Endometrial microvascular endothelial cells (primary cell): ENCODE measurements around the gene RET. TPM values are rescaled to one million over a fixed set of nuclear protein-coding genes. Genes with fewer than 3 reads are reported as not detected.
"Not testable (repeated sequence)": the region's sequence is repeated elsewhere in the genome, so short reads cannot be mapped to it uniquely, and the experiment has no call there.

Experiments used
- in situ Hi-C: cut with HindIII; loops from 2 replicates; pipeline ENCODE4 v1.10.0; 2017; ENCODE audit warnings: low sequenced_read_pairs, low pct_unique_long_range_greater_than_20kb; ENCODE audit errors: inconsistent ontology term
- total RNA-seq: library from RNA; depleted of rRNA; stranded (reverse); fragments of >200 nt; gene quantifications from one replicate; pipeline ENCODE4 v1.2.3, GENCODE V29; 2015; ENCODE audit errors: inconsistent ontology term

Gene RET
- total RNA-seq, 1 donor from 2014 or later = not detected

DNA sequence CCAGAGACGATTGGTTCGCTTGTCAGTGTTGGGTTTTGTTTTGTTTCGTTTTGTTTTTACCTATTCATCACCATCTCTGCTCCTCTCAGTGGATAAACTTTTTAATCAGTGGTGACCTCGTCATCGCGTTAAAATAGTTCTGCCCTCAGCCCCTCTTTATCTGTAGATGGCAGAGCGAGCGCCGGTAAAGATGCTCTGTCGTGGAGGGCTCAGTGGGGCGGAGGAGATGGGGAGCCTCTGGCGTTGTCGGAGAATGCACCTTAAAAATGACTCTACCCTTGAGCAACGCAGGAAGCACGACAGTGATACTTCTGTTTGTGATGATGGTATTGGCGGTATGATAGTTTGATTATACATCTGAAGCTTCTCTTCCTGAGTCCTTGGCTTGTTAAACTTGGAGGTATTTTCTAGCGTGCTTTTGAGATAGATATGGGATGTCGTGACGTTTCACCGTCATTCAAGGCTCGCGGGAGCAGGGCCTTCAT, 61.9 kb downstream of the RET start:
- in situ Hi-C loops = no loop called here

DNA sequence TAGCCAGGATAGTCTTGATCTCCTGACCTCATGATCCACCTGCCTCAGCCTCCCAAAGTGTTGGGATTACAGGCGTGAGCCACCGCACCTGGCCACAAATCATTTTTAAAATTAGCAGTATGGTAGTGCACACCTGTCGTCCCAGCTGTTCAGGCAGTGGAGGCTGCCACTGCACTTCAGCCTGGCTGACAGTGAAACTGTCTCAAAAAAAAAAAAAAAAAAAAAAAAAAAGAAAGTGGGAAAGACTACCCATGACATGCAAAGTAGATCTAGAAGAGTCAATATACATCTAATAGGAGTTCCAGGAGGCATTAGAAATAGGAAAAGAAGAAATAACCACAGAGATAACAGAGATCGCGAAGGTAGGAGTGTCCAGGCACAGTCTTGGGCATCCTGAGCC, 64.6 kb downstream of the RET start:
- in situ Hi-C loops = no loop called here

DNA sequence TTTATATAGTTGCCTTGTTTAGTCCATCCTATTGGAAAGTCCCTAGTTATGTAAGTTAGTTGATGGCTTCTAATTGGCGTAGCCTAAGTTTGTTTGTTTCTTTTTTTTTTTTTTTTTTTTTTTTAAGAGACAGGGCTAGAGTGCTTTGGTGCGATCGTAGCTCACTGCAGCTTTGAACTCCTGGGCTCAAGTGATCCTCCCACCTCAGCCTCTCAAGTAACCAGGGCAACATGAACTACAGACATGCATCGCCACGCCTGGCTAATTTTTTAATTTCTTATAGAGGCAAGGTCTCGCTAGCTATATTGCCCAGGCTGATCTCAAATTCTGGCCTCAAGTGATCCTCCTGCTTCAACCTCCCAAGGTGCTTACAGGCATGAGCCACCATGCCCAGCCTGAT, 68.4 kb downstream of the RET start:
- in situ Hi-C loops = no loop called here

DNA sequence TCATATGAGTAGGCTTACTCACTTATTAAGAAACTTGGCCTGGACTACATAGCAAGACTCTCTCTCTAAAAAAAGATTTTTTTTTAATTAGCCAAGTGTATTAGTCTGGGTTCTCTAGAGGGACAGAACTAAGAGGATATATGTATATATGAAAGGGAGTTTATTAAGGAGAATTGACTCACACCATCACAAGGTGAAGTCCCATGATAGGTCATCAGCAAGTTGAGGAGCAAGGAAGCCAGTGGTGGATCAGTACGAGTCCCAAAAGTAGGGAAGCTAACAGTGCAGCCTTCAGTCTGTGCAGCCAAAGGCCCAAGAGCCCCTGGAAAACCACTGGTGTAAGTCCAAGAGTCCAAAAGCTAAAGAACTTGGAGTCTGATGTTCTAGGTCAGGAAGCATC, 69.1 kb downstream of the RET start:
- in situ Hi-C loops = not testable (repeated sequence)

DNA sequence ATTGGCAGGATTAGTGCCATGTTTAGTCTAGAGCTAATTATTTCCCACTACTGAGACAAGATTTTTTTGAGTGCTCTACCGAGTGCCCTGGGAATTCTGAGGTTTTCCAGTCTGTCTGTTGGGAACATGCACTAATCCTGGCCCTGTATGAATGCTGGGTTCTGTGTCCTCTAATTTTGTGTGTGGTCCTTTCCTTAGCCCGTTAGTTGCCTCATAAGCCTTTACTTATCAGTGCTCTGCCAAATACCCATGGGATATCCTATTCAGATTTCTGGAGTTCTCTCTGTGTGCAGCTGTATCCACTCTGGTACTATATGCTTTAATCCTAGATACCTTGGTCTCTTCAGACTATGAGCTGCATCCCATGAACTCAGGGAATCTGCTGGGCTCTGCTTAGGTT, 74.5 kb downstream of the RET start:
- in situ Hi-C loops = no loop called here

DNA sequence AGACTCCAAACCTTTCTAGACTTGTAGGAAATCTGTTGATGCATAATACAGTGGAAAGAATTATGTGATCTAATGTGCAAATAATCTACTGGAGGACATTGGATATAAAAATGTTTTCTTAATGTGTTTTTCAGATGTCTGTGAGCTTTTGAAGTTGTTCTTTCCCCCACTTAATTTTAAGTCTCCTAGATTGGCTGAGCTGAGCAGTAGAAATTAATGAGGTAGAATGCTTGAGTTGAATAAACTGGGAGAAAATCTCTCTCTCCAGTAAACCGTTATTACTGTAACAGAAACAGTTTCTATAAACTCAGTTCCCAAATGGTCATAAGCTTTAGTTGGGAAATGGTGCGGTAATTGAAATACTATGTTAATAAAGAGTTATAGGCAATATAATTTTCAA, 77.0 kb downstream of the RET start:
- in situ Hi-C loops = no loop called here

DNA sequence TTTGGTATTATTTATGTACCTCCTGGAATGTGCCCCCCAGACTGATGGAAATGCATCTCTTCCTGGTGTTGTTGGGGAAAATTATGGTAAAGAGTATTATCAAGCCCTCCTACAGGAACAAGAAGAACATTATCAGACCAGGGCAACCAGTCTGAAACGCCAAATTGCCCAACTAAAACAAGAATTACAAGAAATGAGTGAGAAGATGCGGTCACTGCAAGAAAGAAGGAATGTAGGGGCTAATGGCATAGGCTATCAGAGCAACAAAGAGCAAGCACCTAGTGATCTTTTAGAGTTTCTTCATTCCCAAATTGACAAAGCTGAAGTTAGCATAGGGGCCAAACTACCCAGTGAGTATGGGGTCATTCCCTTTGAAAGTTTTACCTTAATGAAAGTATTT, 78.4 kb downstream of the RET start:
- in situ Hi-C loops = no loop called here

DNA sequence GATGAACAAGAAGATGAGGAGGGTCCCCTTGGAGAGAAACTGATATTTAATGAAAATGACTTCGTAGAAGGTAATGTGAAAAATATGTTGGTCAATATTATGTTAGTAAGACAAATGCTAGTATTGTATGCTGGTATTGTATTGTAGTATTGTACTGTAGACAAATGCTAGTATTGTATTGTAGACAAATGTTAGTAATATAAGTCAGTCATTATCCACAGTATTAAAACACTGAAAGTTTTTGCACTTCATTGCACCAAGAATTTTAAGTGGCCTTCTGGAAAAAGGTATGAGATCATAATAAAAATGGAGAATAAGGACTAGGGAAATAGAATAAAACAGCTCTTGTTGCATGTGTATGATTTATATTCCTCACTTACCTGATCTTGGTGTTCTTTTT, 78.9 kb downstream of the RET start:
- in situ Hi-C loops = no loop called here

DNA sequence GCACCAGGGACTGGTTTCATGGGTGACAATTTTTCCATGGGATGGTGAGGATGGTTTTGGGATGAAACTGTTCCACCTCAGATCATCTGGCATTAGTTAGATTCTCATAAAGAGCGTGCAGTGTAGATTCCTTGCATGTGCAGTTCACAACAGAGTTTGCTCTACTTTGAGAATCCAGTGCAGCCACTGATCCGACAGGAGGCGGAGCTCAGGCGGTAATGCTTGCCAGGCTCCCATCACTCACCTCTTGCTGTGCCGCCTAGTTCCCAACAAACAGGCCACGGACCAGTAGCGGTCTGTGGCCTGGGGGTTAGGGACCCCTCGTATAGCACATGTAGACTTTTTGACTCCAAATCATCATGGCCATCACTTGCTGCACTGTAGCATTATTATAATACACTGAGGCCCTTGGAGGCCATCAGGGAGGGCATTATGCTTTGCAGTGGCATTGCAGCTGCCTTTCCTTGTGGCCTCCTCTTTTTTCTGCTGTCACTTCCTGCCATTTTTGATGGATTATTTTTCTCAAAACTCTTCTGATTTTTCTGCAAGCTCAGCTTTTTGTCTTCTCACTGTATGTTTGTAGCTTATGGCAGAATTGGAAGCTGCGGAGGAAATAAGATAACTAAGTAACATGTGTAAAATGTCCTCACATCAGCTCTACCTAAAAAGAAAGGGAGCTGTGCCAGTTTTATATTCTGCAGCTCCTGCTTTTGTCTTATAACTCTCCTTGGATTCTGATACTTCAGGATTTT, 79.9 kb downstream of the RET start:
- in situ Hi-C loops = no loop called here

DNA sequence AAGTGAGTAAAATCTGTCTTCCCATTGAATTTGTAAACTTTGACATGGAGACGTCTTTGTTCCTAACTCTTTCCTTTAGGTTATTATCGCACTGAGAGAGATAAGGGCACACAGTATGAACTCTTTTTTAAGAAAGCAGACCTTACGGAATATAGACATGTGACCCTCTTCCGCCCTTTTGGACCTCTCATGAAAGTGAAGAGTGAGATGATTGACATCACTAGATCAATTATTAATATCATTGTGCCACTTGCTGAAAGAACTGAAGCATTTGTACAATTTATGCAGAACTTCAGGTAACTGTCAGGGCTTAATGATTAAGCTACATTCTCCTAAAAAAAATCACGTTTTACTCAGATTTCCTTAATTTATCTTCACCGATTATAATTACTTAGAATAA, 81.8 kb downstream of the RET start:
- in situ Hi-C loops = no loop called here

DNA sequence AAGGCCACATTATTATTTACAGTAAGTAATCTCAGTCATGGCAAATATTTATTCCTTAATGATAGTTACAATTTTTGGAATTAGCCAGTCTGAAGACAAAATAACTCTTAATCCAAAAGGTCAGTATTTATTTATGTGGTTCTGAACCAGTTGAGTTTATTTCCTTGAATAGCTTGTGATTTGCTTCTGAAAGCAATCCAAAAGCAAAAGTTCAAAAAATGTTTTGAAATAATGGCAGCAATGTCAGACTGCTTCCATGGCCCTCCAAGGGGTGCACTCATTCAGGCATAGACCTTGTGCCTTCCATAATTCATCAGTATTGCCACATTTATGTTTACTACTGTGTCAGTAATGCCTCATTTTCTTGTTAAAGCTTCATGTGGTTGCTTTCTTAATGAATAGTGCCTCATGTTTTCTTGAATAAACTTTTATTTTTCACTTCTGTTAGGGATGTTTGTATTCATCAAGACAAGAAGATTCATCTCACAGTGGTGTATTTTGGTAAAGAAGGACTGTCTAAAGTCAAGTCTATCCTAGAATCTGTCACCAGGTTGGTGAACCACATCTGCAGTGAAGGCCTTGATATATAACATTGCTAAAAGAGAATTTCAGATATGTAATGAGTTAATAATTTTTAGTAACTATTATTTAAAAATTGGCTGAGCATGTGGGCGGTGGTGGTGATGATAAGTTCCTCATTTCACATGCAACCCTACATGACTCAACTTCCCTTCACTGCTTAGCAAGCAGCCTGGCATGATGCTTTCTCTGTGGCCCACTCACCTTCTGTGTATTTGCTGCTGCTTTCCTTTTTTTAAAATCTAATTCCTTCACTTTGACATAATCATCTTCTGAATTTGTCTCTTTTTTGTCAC, 83.4 kb downstream of the RET start:
- in situ Hi-C loops = no loop called here

DNA sequence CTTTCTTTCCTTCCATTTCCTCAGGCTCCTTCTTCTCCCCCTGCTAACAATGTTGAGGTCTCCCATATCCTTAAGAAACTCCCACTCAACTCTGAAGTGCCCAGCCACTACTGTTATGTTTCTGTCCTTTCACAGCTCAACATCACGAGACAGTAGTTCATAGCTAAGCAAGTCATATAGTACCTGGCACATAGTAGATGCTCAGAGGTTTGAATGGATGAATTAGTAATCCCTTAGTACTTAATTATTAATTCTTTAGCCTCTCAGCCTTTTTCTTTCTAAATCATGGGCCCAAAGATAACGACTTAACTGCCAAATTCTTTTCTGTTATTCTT, 84.0 kb downstream of the RET start:
- in situ Hi-C loops = no loop called here

DNA sequence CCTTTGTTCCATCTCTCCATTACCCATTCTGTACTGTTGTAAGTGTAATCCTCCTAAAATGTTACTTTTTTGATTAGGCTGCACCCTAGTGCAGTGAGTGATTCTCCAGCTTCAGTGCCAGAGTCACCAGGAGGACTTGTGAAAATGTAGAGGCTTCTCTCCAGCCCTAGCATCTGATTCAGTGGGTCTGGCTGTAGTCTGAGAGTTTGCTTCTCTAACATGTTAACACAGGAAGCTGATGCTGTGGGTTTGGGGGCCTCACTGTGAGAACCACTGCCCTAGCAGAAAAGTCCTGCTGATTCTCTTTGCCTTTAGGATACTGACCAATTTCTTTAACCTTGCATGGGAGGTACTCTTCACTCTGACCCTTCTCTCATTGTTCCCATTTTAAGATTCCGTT, 85.7 kb downstream of the RET start:
- in situ Hi-C loops = no loop called here

DNA sequence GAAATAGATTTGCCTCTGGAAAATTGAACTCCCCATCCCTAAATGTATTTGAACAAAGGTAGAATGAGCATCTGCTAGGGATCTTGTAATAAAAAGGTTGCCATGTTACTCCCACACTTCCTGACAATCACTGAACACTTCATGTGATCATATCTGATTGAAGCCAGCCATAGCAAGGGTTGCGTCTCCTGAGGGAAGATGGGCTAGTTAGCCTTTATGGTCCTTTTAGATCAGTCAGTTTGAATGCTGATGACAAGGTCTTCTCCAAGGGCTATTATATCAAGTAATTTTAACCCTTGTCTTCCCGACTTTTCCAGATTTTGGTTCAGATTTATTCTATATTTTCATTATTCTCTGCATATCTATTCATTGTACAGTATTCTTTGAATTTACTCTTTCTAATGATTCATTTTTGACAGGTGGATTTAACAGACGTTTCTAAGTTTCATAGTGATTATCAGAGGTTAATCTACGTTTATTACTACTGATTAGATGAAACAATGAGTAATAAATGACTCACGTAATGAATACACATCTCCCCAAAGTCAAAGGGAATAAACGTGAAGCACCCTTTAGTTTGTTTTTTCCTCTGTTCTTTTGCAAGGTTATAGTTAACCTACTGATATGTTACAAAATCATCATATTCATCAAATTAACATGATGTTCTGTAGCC, 89.5 kb downstream of the RET start:
- in situ Hi-C loops = no loop called here

DNA sequence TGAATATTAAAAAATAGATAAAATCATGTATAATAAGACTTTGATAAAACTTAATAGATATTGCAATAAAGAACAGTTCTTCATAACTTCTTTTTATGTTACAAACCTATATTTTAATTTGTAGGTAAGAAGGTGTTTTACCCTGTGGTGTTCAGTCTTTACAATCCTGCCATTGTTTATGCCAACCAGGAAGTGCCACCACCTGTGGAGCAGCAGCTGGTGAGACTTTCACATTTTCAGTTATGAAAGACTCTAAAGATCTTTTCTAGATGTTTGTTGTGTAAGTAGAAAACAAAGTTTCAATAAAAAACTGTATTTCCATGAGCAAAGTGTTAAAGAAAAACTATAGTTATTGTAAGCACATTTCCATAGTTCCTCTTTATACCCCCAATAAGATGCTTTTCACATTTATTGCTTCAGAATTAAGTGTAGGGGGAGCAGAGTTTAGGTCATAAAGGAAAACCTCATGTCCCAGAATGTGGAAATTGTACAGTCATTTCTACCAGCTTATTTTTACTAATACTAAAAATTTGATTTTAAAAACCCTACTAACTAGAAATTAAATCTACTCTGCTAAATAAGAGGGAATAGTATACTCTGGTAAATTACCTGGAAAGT, 90.1 kb downstream of the RET start:
- in situ Hi-C loops = no loop called here

DNA sequence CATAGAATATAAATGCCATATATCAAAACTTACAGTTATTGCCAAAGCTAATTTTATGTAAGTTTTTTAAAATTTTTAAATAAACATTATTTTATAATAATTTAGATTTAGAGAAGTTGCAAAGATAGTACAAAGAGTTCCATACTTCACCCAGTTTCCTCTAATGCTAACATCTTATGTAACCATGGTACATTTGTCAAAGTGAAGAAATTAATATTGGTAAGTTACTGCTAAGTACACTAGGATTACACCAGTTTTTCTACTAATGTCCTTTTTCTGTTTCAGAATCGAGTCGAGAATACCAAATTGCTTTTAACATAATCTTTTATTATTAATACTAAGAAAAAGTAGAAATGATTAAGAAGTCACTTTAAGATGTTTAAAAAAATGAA, 90.6 kb downstream of the RET start:
- in situ Hi-C loops = no loop called here

DNA sequence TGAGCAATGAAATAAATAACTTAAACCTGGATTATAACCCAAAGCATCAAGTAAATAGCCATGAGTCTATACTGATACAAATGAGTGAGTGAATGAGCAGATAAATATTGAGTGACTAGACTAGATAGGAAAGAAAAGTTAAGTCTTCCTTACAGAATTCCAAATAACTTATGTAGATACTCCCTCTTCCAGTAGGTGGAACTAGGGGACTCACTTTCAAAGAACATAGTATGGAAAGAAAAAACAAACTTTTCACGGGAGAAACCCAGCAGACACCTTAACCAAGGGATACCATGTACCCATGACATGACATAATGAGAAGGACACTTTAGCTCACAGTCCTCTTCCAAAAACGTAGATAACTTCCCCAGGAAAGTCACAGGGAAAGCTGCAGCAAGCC, 93.6 kb downstream of the RET start:
- in situ Hi-C loops = no loop called here

DNA sequence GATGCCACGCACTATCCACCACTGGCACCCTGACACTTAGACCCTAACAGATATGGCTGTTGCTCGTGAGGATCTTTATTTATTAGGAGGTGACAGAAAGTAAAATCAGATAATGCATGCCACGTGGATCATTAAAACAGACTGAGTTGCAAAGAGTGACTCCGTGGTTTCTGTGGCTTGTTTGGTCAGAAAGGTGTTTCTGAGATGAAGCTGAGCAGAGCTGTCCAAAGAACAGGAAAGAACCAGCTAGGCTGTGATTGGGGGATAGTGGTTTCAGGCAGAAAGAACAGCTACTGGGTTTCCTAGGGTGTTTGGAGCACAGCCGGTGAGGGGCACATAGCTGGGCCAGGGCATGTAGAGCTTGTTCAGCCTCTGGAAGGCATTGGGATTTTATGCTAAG, 95.8 kb downstream of the RET start:
- in situ Hi-C loops = no loop called here

DNA sequence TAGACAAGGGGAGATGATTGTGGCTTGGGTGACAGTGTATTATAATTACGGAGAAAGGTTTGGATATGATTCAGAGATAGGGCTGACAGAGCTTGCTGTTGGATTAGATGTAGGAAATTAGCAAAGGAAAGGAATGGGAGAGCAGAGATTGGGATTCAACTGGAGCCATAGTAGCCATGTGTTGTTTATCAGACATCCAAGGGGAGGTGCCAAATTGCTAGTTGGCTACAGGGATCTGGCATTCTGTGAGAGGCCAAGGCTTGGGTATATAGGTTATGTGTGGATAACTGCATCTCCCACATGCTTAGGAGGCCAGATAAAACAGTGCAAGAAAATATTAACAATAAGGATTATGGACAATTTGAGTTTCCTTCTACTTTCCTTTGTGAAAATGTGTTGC, 96.3 kb downstream of the RET start:
- in situ Hi-C loops = no loop called here
